ENCODE data around the gene PRR33. TPM values are rescaled to one million over a fixed set of nuclear protein-coding genes. Genes with fewer than 3 reads are reported as not detected.

The PRR33 gene
- total RNA-seq, 1 donor from 2014 or later: 0.16 TPM

- no peak for DNase-seq
- Mint-ChIP-seq H3K27ac (peak overlapping the region; percentile 61), H3K9me3 (no peaks in the 10 kb centered on the region), H3K36me3 (ENCODE audit: low read depth) (peaks cover 39% of the 10 kb centered on the region), H3K27me3 (no peaks in the 10 kb centered on the region), H3K4me3 (peak overlapping the region; percentile 15), H3K4me1 (peaks cover 75% of the 10 kb centered on the region)
- POLR2A ChIA-PET: interaction anchor here (0.8 to 1.2 kb wide), 5 partner anchors 12 to 93 kb away, joined by 3 to 6 read pairs (median 3); no protein-coding TSS in a partner anchor
- ATAC-seq (ENCODE audit: low read depth): peak; percentile 69
- TF ChIP-seq CTCF (IDR thresholded peaks at IDR 0.05): no peak
- intact Hi-C loops (cut with micrococcal nuclease): no loop called here
- CTCF ChIA-PET: interaction anchor here (2.2 kb wide), 1 partner anchor 13 kb away, joined by 8 read pairs; no protein-coding TSS in a partner anchor
Measured at GRCh38 chr11:1868636-1869291, 22.9 kb downstream of the PRR33 start.

GRCh38 chr11:1868056-1868635 is 23.5 kb downstream of the PRR33 start:
- CTCF ChIA-PET: interaction anchor here (2.2 kb wide), 1 partner anchor 14 kb away, joined by 8 read pairs; no protein-coding TSS in a partner anchor

GRCh38 chr11:1867381-1867780 is 24.3 kb downstream of the PRR33 start:
- peaks cover 41% of the 10 kb centered on the region for H3K36me3 Mint-ChIP-seq (ENCODE audit: low read depth)
- H3K27ac Mint-ChIP-seq: no peak overlapping the region
- H3K4me3 Mint-ChIP-seq: no peak overlapping the region
- H3K27me3 Mint-ChIP-seq: no peaks in the 10 kb centered on the region
- no peaks in the 10 kb centered on the region for H3K9me3 Mint-ChIP-seq
- ATAC-seq (ENCODE audit: low read depth): no peak
- ChIA-PET POLR2A (interaction anchor here (1.0 kb wide), 1 partner anchor 17 kb away, joined by 3 read pairs; no protein-coding TSS in a partner anchor), CTCF (no interaction called here)
- no peak for DNase-seq
- intact Hi-C loops (cut with micrococcal nuclease): loop anchor here (1.0 kb wide), 1 partner anchor 13 kb away; no protein-coding TSS in a partner anchor
- no peak for TF ChIP-seq CTCF (IDR thresholded peaks at IDR 0.05)
- peaks cover 67% of the 10 kb centered on the region for H3K4me1 Mint-ChIP-seq

More at GRCh38 chr11:1868056-1868635, 23.5 kb downstream of the PRR33 start:
- POLR2A ChIA-PET: interaction anchor here (1.2 kb wide), 3 partner anchors 11 to 18 kb away, joined by 3 to 6 read pairs (median 3); no protein-coding TSS in a partner anchor
- no peak overlapping the region for H3K4me3 Mint-ChIP-seq
- H3K27ac Mint-ChIP-seq: no peak overlapping the region
- no peak for TF ChIP-seq CTCF (IDR thresholded peaks at IDR 0.05)
- intact Hi-C loops (cut with micrococcal nuclease): no loop called here
- no peaks in the 10 kb centered on the region for H3K9me3 Mint-ChIP-seq
- ATAC-seq (ENCODE audit: low read depth) (no peak), DNase-seq (no peak)
- no peaks in the 10 kb centered on the region for H3K27me3 Mint-ChIP-seq
- H3K4me1 Mint-ChIP-seq: peaks cover 72% of the 10 kb centered on the region
- peaks cover 42% of the 10 kb centered on the region for H3K36me3 Mint-ChIP-seq (ENCODE audit: low read depth)

GRCh38 chr11:1866776-1867175 is 24.9 kb downstream of the PRR33 start:
- ChIA-PET CTCF (no interaction called here), POLR2A (interaction anchor here (1.0 kb wide), 1 partner anchor 16 kb away, joined by 3 read pairs; no protein-coding TSS in a partner anchor)
- Mint-ChIP-seq H3K36me3 (ENCODE audit: low read depth) (peaks cover 41% of the 10 kb centered on the region), H3K4me3 (no peak overlapping the region), H3K27me3 (no peaks in the 10 kb centered on the region), H3K4me1 (peaks cover 61% of the 10 kb centered on the region), H3K27ac (no peak overlapping the region), H3K9me3 (no peaks in the 10 kb centered on the region)
- ATAC-seq (ENCODE audit: low read depth) (no peak), DNase-seq (no peak)
- intact Hi-C loops (cut with micrococcal nuclease): loop anchor here (1.0 kb wide), 1 partner anchor 12 kb away; no protein-coding TSS in a partner anchor
- no peak for TF ChIP-seq CTCF (IDR thresholded peaks at IDR 0.05)

- Mint-ChIP-seq H3K9me3 (no peaks in the 10 kb centered on the region), H3K4me1 (peaks cover 56% of the 10 kb centered on the region), H3K27me3 (no peaks in the 10 kb centered on the region), H3K4me3 (no peak overlapping the region), H3K27ac (no peak overlapping the region), H3K36me3 (ENCODE audit: low read depth) (peaks cover 41% of the 10 kb centered on the region)
- intact Hi-C loops (cut with micrococcal nuclease): no loop called here
- CTCF ChIA-PET: no interaction called here
- TF ChIP-seq CTCF (IDR thresholded peaks at IDR 0.05): no peak
- no peak for ATAC-seq (ENCODE audit: low read depth)
- DNase-seq: no peak
- POLR2A ChIA-PET: interaction anchor here (0.7 kb wide), 1 partner anchor 16 kb away, joined by 13 read pairs; no protein-coding TSS in a partner anchor
Measured at GRCh38 chr11:1866226-1866625, 25.5 kb downstream of the PRR33 start.
